ENCODE data around the gene CGB7. TPM values are rescaled to one million over a fixed set of nuclear protein-coding genes. Genes with fewer than 3 reads are reported as not detected.
"Not testable (repeated sequence)": the region's sequence is repeated elsewhere in the genome, so short reads cannot be mapped to it uniquely, and the experiment has no call there.

Gene CGB7
- total RNA-seq, 4 donors from 2014 or later, result 0.22 to 4.4 (median 1.7) TPM; not detected in 1

- Histone ChIP-seq H3K36me3 (peaks cover 0 to 7% (median 2%) of the 10 kb centered on the region in 3 donors), H3K9me3 (no peaks in the 10 kb centered on the region), H3K4me1 (peaks cover 0 to 35% (median 20%) of the 10 kb centered on the region in 3 donors), H3K27ac (no peak overlapping the region), H3K4me3 (no peak overlapping the region), H3K27me3 (peaks cover 0 to 41% (median 0%) of the 10 kb centered on the region in 4 donors)
- DNase-seq, result no peak
- WGBS, 2 donors, result 19 to 34% methylated on average over 12 to 13 of the region's 16 CpGs
- intact Hi-C loops (cut with DNase I), result no loop called here
- no peak for TF ChIP-seq POLR2A (IDR thresholded peaks at IDR 0.05)
- TF ChIP-seq, protein P1, sequence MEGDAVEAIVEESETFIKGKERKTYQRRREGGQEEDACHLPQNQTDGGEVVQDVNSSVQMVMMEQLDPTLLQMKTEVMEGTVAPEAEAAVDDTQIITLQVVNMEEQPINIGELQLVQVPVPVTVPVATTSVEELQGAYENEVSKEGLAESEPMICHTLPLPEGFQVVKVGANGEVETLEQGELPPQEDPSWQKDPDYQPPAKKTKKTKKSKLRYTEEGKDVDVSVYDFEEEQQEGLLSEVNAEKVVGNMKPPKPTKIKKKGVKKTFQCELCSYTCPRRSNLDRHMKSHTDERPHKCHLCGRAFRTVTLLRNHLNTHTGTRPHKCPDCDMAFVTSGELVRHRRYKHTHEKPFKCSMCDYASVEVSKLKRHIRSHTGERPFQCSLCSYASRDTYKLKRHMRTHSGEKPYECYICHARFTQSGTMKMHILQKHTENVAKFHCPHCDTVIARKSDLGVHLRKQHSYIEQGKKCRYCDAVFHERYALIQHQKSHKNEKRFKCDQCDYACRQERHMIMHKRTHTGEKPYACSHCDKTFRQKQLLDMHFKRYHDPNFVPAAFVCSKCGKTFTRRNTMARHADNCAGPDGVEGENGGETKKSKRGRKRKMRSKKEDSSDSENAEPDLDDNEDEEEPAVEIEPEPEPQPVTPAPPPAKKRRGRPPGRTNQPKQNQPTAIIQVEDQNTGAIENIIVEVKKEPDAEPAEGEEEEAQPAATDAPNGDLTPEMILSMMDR (IDR thresholded peaks at IDR 0.05), result no peak
Measured at GRCh38 chr19:49020931-49021895, 36.3 kb downstream of the CGB7 start.

GRCh38 chr19:49020342-49020741 is 37.2 kb downstream of the CGB7 start:
- no peak overlapping the region for H3K4me3 ChIP-seq
- H3K36me3 ChIP-seq, result peaks cover 0 to 16% (median 5%) of the 10 kb centered on the region in 3 donors
- TF ChIP-seq, protein P1 (IDR thresholded peaks at IDR 0.05), result no peak
- no peak for TF ChIP-seq POLR2A (IDR thresholded peaks at IDR 0.05)
- H3K27ac ChIP-seq, result no peak overlapping the region
- WGBS, 2 donors, result 73 to 80% methylated on average over 1 to 10 of the region's 11 CpGs
- intact Hi-C loops (cut with DNase I), result no loop called here
- peaks cover 0 to 38% (median 0%) of the 10 kb centered on the region in 4 donors for H3K27me3 ChIP-seq
- no peak for DNase-seq
- peaks cover 0 to 35% (median 20%) of the 10 kb centered on the region in 3 donors for H3K4me1 ChIP-seq
- no peaks in the 10 kb centered on the region for H3K9me3 ChIP-seq

GRCh38 chr19:49019242-49019932 is 38.2 kb downstream of the CGB7 start:
- 17 to 36% methylated on average over 12 to 23 of the region's 41 CpGs for WGBS, 2 donors
- Histone ChIP-seq H3K27ac (no peak overlapping the region), H3K27me3 (peaks cover 0 to 38% (median 0%) of the 10 kb centered on the region in 4 donors), H3K4me3 (peak overlapping the region; percentile 21 to 68 (median 48)), H3K4me1 (peaks cover 0 to 35% (median 20%) of the 10 kb centered on the region in 3 donors), H3K36me3 (peaks cover 0 to 25% (median 5%) of the 10 kb centered on the region in 3 donors), H3K9me3 (no peaks in the 10 kb centered on the region)
- DNase-seq, result no peak
- intact Hi-C loops (cut with DNase I), result no loop called here
- TF ChIP-seq, protein P1 (IDR thresholded peaks at IDR 0.05), result no peak
- TF ChIP-seq POLR2A (IDR thresholded peaks at IDR 0.05), result no peak

DNA sequence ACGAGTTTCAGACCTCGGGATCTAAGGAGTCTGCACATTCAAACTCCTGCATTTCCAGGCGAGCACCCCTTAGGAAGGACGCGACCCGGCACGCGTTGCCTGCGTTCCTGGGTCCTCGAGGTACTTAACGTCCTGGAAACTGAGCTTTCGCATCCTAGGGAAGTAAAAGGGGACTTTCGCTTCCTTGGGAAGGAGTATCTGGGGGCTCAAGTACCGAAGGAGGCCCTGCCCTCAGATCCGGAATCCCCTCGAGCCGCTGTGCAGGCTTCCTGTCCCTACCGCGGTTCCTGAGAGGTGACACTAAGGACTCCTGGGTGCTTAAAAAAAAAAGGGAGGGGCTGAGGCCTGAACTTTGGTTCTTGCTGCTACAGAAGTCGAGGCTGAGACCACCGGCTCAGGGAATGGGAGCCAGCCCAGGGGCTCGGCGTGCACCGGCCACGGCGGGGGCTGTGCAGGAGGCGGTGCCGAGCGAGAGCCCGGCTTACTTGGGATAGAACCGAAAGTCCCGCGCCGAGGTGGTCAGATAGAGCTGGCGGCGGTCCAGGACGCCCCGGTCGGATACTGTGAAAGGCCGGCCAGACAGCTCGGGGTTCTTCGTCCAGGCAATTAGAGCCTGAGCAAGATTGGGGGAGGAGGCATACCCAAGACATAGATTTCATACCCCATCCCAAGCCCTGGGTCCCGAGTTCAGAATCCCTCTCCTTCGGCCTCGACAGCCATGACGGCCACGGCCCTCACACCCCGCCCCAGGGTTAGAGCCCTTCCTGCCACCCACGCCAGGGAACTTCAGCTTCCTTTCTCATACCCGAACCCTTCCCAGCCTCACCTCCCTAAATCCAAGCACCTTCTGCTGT is 38.9 kb downstream of the CGB7 start:
- H3K4me3 ChIP-seq, result peak overlapping the region; percentile 21 to 68 (median 48)
- DNase-seq; H3K27ac ChIP-seq; H3K9me3 ChIP-seq; intact Hi-C loops (cut with DNase I): not testable (repeated sequence)
- peaks cover 0 to 35% (median 20%) of the 10 kb centered on the region in 3 donors for H3K4me1 ChIP-seq
- peaks cover 0 to 33% (median 5%) of the 10 kb centered on the region in 3 donors for H3K36me3 ChIP-seq
- H3K27me3 ChIP-seq, result peaks cover 0 to 38% (median 0%) of the 10 kb centered on the region in 4 donors
- 1 to 13% methylated on average over 25 to 27 of the region's 50 CpGs for WGBS, 2 donors

Measured in esophagus squamous epithelium (tissue), 5 donors.